Stimulated activated CD4-positive, alpha-beta T cell treated with anti-CD3 and anti-CD28 coated beads, TNF-alpha, amount 100 ng/mL, for 24 hours (primary cell): ENCODE results near the gene ZSCAN31.

Source experiments
- DNase-seq, 3 experiments: peaks; one replicate each; pipeline ENCODE4 v3.0.0-alpha.2; 2020; ENCODE audit warnings: low read depth in 3 of 3

ZSCAN31 gene

GRCh38 chr6:28353356-28353755 is 17.4 kb upstream of the ZSCAN31 start:
- DNase-seq: no peak

DNA sequence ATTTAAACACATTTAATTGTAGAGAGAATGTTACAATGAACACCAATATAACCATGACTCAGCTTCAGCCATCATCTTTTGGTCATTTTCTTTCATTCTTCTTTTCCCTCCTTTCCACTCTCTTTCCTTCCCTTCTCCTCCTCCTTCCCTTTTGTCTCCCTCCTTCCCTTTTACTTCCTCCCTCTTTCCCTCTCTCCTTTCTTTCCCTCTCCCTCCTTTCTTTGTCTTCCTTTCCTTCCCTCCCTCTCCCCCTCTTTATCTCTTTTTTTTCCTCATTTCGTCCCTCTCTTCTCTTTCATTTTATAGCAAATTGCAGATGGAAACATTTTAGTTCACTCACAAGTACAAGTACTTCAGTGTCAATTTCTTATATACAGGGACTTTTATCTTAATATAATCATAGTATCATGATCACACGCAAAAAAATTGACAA is 15.6 kb upstream of the ZSCAN31 start:
- DNase-seq: no peak

- no peak for DNase-seq
Observed at GRCh38 chr6:28351087-28351486, 15.1 kb upstream of the ZSCAN31 start.

- DNase-seq: peak; percentile 77 to 84 (median 80)
Observed at GRCh38 chr6:28349892-28350737, 14.2 kb upstream of the ZSCAN31 start, which contains the start of gene ZKSCAN3. Gene ZKSCAN3, plus strand, starts transcription at chr6:28349947. Its CDS starts 9,640 bp downstream, at chr6:28359587.

GRCh38 chr6:28349344-28349891 is 13.5 kb upstream of the ZSCAN31 start:
- DNase-seq: no peak

DNA sequence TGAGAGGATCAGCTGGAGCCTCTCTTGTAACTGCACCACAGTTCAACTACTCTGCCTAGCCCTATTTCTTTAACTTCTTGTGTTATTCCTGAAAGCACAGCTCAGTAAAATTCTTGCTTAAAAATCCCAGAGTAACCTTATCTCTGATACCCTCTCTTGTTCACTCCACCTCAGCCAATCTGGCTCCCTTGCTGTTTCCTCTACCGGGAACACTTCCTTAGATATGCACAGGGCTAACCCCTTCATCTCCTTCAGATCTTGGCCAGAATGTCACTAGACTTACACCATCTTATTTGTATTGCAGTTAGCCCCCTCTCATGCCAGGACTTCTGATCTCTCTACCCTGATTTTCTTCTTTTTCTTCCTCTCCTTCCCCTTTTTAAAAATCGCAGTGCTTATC is 11.2 kb upstream of the ZSCAN31 start:
- DNase-seq: no peak

GRCh38 chr6:28345201-28345600 is 9.3 kb upstream of the ZSCAN31 start:
- no peak for DNase-seq

- no peak for DNase-seq
Observed at GRCh38 chr6:28343898-28344677, 8.1 kb upstream of the ZSCAN31 start.

- DNase-seq: no peak
Observed at GRCh38 chr6:28340310-28341095, 4.6 kb upstream of the ZSCAN31 start.

- no peak for DNase-seq
Observed at GRCh38 chr6:28337121-28337520, 1.2 kb upstream of the ZSCAN31 start.

GRCh38 chr6:28336284-28337120 is 554 bp upstream of the ZSCAN31 start:
- DNase-seq: no peak

DNA sequence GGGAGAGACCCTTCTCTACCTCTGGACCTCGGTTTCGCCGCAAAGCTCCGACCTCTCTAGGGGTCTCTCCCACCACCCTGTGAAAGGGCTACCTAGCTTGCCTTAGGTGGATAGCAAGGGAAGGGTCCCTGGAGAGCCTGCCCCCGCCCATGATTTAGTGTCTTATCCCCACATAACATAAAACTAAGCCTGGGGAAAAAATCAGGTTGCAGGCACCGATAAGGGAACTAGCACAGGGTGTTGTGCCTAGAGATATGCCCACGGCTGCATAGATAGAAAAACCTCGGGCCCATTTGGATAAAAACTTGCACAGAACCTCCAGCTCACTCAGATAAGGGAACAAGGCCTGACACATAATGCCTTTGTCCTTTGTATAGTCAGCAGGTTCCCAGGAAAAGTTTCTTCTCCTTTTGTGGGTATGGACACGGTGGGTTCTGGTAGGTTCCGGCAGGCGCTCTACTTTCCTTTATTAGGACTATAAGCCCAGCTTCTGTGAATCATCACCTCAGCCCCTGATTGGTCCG is 846 bp downstream of the ZSCAN31 start:
- no peak for DNase-seq

DNA sequence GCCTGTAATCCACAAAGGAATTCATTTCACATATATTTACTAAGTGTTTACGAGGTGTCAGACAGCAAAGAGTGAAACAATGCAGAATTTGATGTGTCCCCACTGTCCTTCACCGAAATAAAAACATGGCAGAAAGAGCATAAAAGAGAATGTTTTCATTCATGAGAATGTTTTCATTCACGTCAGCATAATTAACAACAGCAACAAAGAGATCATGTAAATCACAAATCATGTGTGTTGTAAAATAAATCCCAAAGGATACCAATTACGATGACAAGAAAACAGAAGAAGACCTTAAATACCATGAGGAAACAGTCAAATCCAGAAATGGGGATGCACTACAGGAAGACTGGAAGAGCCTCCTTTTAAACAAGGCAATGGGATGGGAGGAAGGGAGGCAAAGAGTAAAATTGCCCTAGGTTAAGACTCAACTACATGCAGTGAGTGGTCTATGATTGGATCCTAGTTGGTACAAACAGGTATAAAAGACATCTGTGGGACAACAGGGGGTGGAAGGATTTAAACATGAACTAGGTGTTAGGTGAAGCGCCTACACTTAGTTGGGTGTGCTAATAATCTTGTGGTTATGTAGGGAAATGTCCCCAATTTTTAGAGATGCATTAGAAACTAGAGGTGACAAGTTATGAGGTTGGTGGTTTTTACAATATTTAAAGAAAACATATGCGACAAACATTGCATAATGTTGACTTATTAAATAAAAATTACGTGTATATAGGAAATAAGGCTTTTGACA is 1.5 kb downstream of the ZSCAN31 start:
- no peak for DNase-seq

GRCh38 chr6:28333599-28334018 is 2.3 kb downstream of the ZSCAN31 start:
- no peak for DNase-seq

GRCh38 chr6:28333047-28333446 is 2.9 kb downstream of the ZSCAN31 start:
- DNase-seq: no peak

- no peak for DNase-seq
Observed at GRCh38 chr6:28330041-28330440, 5.9 kb downstream of the ZSCAN31 start.

GRCh38 chr6:28326371-28326948 is 9.5 kb downstream of the ZSCAN31 start:
- DNase-seq: no peak

DNA sequence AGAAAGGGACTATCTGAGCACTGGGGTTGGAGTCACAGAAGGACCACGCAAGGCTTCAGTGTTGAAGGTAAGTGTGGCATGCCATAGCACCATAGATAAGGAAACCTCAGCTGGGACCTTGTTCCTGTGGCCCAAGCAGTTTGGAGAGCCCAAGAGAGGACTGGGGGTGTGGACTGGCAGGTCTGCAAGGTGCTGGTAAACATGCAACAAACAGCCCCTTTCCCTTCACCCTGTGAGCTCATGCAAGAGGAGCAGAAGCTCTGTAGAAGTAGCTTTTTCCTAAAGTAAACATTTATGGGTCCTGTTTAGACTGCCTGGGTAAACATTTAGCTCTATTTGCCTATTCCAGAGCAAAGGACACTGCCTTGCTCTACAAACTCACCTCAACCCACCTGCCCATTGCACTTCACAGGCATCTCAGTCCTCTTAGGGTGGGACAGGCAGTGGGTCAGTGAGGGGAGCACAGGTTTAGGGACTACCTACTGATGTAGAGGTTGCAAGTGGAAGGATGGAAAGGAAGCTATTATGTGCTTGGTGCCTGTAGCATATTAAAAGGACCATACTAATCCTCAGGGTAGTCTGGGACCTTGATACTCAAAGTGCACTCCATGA is 12.0 kb downstream of the ZSCAN31 start:
- no peak for DNase-seq

GRCh38 chr6:28322661-28323060 is 13.3 kb downstream of the ZSCAN31 start:
- no peak for DNase-seq
